HEK293 (cell line): ENCODE data around the gene DDX31.

Experiments used
- CTCF ChIA-PET: fragments of 350-600 bp; formaldehyde crosslinking; extraction: SDS; loops from one replicate; lab custom pipeline; 2021; ENCODE audit warnings: antibody characterized with exemption; lab: Yijun Ruan, JAX
- POLR2A ChIA-PET: fragments of 300-600 bp; formaldehyde crosslinking; extraction: SDS; loops from one replicate; lab custom pipeline; 2020; ENCODE audit warnings: antibody characterized with exemption, inconsistent platforms; lab: Yijun Ruan, JAX
- H3K27ac ChIP-seq: fragments of 200-500 bp; sonication (Bioruptor generic); 2 replicates; pipeline ENCODE4 v1.5.1; 2014; ENCODE audit warnings: low read depth, low read length, control low read depth, inconsistent platforms; ENCODE audit errors: extremely low read depth
- H3K36me3 ChIP-seq, 2 experiments: fragments of 200-500 bp in 1 of 2; sonication (Bioruptor generic) in 1 of 2; 1 replicate in 1 of 2; 2 replicates in 1 of 2; pipeline ENCODE4 v1.5.1; 2014 to 2017; ENCODE audit warnings: inconsistent platforms in 2 of 2, low read length in 2 of 2; ENCODE audit not compliant: control insufficient read depth in 2 of 2, insufficient read depth in 1 of 2
- H3K4me1 ChIP-seq: fragments of 200-500 bp; sonication (Bioruptor generic); 2 replicates; pipeline ENCODE4 v1.5.1; 2014; ENCODE audit warnings: mild to moderate bottlenecking, low read length, inconsistent platforms; ENCODE audit not compliant: control insufficient read depth, insufficient read depth
- H3K4me3 ChIP-seq: 2 replicates; pipeline ENCODE4 v1.5.1; 2011; ENCODE audit warnings: low read depth, mild to moderate bottlenecking, control low read depth, low read length, moderate library complexity
- H3K9me3 ChIP-seq: fragments of 200-500 bp; sonication (Bioruptor generic); 2 replicates; pipeline ENCODE4 v1.5.1; 2014; ENCODE audit warnings: low read depth, low read length, inconsistent platforms; ENCODE audit not compliant: control insufficient read depth, insufficient read depth
- GLI2 ChIP-seq: fragments of 450-650 bp; formaldehyde crosslinking; IDR thresholded peaks from 2 replicates; pipeline ENCODE4; 2017; ENCODE audit warnings: missing biosample characterization, missing genetic modification characterization, low read depth, borderline replicate concordance
- GLIS1 ChIP-seq: fragments of 450-650 bp; formaldehyde crosslinking; IDR thresholded peaks from 2 replicates; pipeline ENCODE4 v1.5.1; 2016; ENCODE audit warnings: missing biosample characterization, missing genetic modification characterization
- KLF10 ChIP-seq: fragments of 450-650 bp; IDR thresholded peaks from 2 replicates; pipeline ENCODE4 v1.5.1; 2018; ENCODE audit warnings: missing biosample characterization, mild to moderate bottlenecking, missing genetic modification characterization
- OSR2 ChIP-seq: fragments of 450-650 bp; formaldehyde crosslinking; IDR thresholded peaks from 2 replicates; pipeline ENCODE4 v1.5.1; 2016; ENCODE audit warnings: missing biosample characterization, missing genetic modification characterization
- SP2 ChIP-seq: fragments of 450-650 bp; formaldehyde crosslinking; IDR thresholded peaks from 2 replicates; pipeline ENCODE4 v1.5.1; 2016; ENCODE audit warnings: missing biosample characterization, missing genetic modification characterization
- ZIC2 ChIP-seq: fragments of 450-650 bp; formaldehyde crosslinking; IDR thresholded peaks from 2 replicates; pipeline ENCODE4 v1.5.1; 2016; ENCODE audit warnings: missing biosample characterization, missing genetic modification characterization
- ZNF146 ChIP-seq: fragments of 450-650 bp; formaldehyde crosslinking; IDR thresholded peaks from 2 replicates; pipeline ENCODE4 v1.5.1; 2016; ENCODE audit warnings: missing biosample characterization, missing genetic modification characterization
- ZNF211 ChIP-seq: fragments of 450-650 bp; formaldehyde crosslinking; IDR thresholded peaks from 2 replicates; pipeline ENCODE4 v1.5.1; 2016; ENCODE audit warnings: low read depth, missing biosample characterization, missing genetic modification characterization
- ZNF350 ChIP-seq: fragments of 450-650 bp; formaldehyde crosslinking; IDR thresholded peaks from 2 replicates; pipeline ENCODE4 v1.5.0; 2017; ENCODE audit warnings: missing biosample characterization, mild to moderate bottlenecking, missing genetic modification characterization
- ZNF394 ChIP-seq: fragments of 450-650 bp; formaldehyde crosslinking; IDR thresholded peaks from 2 replicates; pipeline ENCODE4 v1.5.1; 2016; ENCODE audit warnings: missing biosample characterization, missing genetic modification characterization, mild to moderate bottlenecking, moderate library complexity, borderline replicate concordance
- ZNF558 ChIP-seq: fragments of 450-650 bp; formaldehyde crosslinking; IDR thresholded peaks from 2 replicates; pipeline ENCODE4 v1.5.1; 2016; ENCODE audit warnings: missing biosample characterization, missing genetic modification characterization
- ZNF624 ChIP-seq: fragments of 450-650 bp; formaldehyde crosslinking; IDR thresholded peaks from 2 replicates; pipeline ENCODE4 v1.5.1; 2017; ENCODE audit warnings: missing biosample characterization, missing genetic modification characterization
- TF ChIP-seq, protein P1 (sequence below): fragments of 450-650 bp; IDR thresholded peaks from 2 replicates; pipeline ENCODE4 v1.5.1; 2018; ENCODE audit warnings: missing biosample characterization, missing genetic modification characterization
- TF ChIP-seq, protein P2 (sequence below): fragments of 450-650 bp; formaldehyde crosslinking; IDR thresholded peaks from 2 replicates; pipeline ENCODE4 v1.5.1; 2016; ENCODE audit warnings: missing biosample characterization, missing genetic modification characterization
- TF ChIP-seq, protein P3 (sequence below): fragments of 450-650 bp; formaldehyde crosslinking; optimal IDR thresholded peaks from 2 replicates; pipeline ENCODE3; 2016; ENCODE audit warnings: missing biosample characterization, mild to moderate bottlenecking, missing genetic modification characterization
- TF ChIP-seq, protein P4 (sequence below): fragments of 450-650 bp; formaldehyde crosslinking; IDR thresholded peaks from 2 replicates; pipeline ENCODE4 v1.5.1; 2016; ENCODE audit warnings: missing biosample characterization, missing genetic modification characterization
- TF ChIP-seq, protein P5 (sequence below): fragments of 450-650 bp; formaldehyde crosslinking; IDR thresholded peaks from 2 replicates; pipeline ENCODE4 v1.5.1; 2017; ENCODE audit warnings: missing biosample characterization, missing genetic modification characterization
- TF ChIP-seq, protein P6 (sequence below): fragments of 450-650 bp; formaldehyde crosslinking; IDR thresholded peaks from 2 replicates; pipeline ENCODE4 v1.5.1; 2017; ENCODE audit warnings: missing biosample characterization, missing genetic modification characterization

Gene DDX31

DNA sequence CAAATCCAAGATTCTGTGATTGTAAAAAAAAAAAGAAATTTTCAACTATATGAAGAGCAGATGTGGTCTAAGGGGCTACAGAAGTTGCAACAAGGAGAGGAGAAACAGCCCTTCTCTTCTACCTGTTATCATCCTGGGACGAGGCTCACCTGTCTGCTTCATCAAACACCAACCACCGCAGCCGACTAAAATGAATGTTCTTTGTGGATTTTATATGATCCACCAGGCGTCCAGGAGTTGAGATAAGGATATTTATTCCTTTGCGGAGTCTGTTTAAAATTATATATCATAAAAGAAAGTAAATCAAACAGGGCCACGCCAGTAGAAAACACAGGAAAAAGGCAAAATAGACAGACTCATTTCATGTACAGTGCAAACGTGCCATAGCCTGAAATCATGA lies 21.5 kb downstream of the DDX31 start:
- ChIA-PET CTCF (interaction anchor here (0.6 kb wide), 1 partner anchor 73 kb away, joined by 4 read pairs; no protein-coding TSS in a partner anchor), POLR2A (no interaction called here)
- TF ChIP-seq ZNF146 (tag by site-specific recombination) (no peak), KLF10 (tag by site-specific recombination) (no peak), ZNF558 (tag by site-specific recombination) (no peak), ZNF624 (tag by site-specific recombination) (no peak), GLIS1 (no peak), ZIC2 (no peak)
- TF ChIP-seq, protein P1, sequence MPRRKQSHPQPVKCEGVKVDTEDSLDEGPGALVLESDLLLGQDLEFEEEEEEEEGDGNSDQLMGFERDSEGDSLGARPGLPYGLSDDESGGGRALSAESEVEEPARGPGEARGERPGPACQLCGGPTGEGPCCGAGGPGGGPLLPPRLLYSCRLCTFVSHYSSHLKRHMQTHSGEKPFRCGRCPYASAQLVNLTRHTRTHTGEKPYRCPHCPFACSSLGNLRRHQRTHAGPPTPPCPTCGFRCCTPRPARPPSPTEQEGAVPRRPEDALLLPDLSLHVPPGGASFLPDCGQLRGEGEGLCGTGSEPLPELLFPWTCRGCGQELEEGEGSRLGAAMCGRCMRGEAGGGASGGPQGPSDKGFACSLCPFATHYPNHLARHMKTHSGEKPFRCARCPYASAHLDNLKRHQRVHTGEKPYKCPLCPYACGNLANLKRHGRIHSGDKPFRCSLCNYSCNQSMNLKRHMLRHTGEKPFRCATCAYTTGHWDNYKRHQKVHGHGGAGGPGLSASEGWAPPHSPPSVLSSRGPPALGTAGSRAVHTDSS, result no peak
- TF ChIP-seq, protein P2, sequence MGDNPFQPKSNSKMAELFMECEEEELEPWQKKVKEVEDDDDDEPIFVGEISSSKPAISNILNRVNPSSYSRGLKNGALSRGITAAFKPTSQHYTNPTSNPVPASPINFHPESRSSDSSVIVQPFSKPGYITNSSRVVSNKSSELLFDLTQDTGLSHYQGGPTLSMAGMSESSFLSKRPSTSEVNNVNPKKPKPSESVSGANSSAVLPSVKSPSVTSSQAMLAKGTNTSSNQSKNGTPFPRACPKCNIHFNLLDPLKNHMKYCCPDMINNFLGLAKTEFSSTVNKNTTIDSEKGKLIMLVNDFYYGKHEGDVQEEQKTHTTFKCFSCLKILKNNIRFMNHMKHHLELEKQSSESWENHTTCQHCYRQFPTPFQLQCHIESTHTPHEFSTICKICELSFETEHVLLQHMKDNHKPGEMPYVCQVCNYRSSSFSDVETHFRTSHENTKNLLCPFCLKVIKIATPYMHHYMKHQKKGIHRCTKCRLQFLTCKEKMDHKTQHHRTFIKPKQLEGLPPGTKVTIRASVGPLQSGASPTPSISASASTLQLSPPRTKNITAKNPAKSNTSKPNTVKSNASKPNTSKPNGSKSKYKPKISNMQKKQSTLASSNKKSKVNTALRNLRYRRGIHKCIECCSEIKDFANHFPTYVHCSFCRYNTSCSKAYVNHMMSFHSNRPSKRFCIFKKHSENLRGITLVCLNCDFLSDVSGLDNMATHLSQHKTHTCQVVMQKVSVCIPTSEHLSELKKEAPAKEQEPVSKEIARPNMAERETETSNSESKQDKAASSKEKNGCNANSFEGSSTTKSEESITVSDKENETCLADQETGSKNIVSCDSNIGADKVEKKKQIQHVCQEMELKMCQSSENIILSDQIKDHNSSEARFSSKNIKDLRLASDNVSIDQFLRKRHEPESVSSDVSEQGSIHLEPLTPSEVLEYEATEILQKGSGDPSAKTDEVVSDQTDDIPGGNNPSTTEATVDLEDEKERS (tag by site-specific recombination), result no peak
- Histone ChIP-seq H3K27ac (no peak overlapping the region), H3K4me3 (no peak overlapping the region), H3K4me1 (no peaks in the 10 kb centered on the region), H3K36me3 (peaks cover 4 to 91% of the 10 kb centered on the region in 2 experiments; a peak in 2 of 3 replicates), H3K9me3 (no peaks in the 10 kb centered on the region)

DNA sequence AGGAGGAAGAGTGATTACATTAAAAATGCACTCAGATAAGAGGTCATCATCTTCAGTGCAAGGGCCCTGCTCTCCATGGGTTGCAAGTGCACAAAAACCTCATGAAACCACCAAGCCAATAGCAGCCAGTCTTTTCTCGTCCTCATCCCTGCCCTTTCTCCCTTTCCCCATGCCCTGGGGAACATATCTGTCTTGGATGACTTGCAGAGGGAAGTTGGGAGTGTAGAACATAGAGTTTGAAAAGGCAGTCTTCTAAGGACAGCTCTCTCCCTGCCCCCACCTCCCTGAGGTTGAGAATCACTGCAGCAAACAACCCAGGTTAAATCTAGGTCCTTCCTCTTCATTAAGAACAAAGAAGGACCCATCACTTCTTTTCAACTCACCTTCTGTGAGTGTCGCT lies 22.0 kb downstream of the DDX31 start:
- Histone ChIP-seq H3K27ac (no peak overlapping the region), H3K4me1 (no peaks in the 10 kb centered on the region), H3K9me3 (no peaks in the 10 kb centered on the region), H3K4me3 (no peak overlapping the region), H3K36me3 (peaks cover 7 to 96% of the 10 kb centered on the region in 2 experiments; a peak in 2 of 3 replicates)
- CTCF ChIA-PET, result no interaction called here
- POLR2A ChIA-PET, result no interaction called here
- TF ChIP-seq ZNF350 (tag by site-specific recombination), result no peak

DNA sequence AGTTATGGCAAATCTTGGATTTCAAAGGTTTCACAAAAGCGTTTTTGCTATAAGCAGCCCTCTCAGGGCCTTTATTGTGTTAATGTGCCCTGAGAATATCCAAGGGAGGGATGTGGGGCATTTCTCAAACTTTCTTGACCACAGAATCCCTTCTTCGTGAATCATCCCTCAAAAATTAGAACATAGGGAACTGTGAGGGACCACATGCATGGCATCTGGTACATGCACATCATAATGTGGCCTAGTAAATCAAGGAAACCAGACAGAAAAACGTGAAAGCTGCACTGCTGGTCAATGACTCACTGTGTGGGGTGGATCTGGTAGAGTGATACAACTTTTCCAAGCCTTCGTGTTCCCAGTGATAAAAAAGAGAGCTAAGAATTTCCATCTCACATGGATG lies 22.4 kb downstream of the DDX31 start:
- POLR2A ChIA-PET, result no interaction called here
- CTCF ChIA-PET, result interaction anchor here (0.9 kb wide), 1 partner anchor 255 kb away, joined by 3 read pairs; no protein-coding TSS in a partner anchor
- H3K4me1 ChIP-seq, result no peaks in the 10 kb centered on the region
- no peaks in the 10 kb centered on the region for H3K9me3 ChIP-seq
- peaks cover 9 to 94% of the 10 kb centered on the region in 2 experiments; a peak in 2 of 3 replicates for H3K36me3 ChIP-seq
- H3K4me3 ChIP-seq, result no peak overlapping the region
- no peak overlapping the region for H3K27ac ChIP-seq
- TF ChIP-seq GLIS1, result no peak
- TF ChIP-seq OSR2 (tag by site-specific recombination), result no peak
- TF ChIP-seq SP2 (tag by site-specific recombination), result no peak
- no peak for TF ChIP-seq ZNF211
- TF ChIP-seq, protein P3, sequence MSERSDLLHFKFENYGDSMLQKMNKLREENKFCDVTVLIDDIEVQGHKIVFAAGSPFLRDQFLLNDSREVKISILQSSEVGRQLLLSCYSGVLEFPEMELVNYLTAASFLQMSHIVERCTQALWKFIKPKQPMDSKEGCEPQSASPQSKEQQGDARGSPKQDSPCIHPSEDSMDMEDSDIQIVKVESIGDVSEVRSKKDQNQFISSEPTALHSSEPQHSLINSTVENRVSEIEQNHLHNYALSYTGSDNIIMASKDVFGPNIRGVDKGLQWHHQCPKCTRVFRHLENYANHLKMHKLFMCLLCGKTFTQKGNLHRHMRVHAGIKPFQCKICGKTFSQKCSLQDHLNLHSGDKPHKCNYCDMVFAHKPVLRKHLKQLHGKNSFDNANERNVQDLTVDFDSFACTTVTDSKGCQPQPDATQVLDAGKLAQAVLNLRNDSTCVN (tag by site-specific recombination), result no peak
- TF ChIP-seq, protein P4, sequence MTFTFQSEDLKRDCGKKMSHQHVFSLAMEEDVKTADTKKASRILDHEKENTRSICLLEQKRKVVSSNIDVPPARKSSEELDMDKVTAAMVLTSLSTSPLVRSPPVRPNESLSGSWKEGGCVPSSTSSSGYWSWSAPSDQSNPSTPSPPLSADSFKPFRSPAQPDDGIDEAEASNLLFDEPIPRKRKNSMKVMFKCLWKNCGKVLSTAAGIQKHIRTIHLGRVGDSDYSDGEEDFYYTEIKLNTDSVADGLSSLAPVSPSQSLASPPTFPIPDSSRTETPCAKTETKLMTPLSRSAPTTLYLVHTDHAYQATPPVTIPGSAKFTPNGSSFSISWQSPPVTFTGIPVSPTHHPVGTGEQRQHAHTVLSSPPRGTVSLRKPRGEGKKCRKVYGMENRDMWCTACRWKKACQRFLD (tag by site-specific recombination), result no peak
- TF ChIP-seq, protein P5, sequence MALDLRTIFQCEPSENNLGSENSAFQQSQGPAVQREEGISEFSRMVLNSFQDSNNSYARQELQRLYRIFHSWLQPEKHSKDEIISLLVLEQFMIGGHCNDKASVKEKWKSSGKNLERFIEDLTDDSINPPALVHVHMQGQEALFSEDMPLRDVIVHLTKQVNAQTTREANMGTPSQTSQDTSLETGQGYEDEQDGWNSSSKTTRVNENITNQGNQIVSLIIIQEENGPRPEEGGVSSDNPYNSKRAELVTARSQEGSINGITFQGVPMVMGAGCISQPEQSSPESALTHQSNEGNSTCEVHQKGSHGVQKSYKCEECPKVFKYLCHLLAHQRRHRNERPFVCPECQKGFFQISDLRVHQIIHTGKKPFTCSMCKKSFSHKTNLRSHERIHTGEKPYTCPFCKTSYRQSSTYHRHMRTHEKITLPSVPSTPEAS (tag by site-specific recombination), result no peak
- TF ChIP-seq GLI2 (tag by site-specific recombination), result no peak
- no peak for TF ChIP-seq ZNF394
- TF ChIP-seq, protein P6, sequence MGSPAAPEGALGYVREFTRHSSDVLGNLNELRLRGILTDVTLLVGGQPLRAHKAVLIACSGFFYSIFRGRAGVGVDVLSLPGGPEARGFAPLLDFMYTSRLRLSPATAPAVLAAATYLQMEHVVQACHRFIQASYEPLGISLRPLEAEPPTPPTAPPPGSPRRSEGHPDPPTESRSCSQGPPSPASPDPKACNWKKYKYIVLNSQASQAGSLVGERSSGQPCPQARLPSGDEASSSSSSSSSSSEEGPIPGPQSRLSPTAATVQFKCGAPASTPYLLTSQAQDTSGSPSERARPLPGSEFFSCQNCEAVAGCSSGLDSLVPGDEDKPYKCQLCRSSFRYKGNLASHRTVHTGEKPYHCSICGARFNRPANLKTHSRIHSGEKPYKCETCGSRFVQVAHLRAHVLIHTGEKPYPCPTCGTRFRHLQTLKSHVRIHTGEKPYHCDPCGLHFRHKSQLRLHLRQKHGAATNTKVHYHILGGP (tag by site-specific recombination), result no peak
